GM18909 (cell line): Measurements from ENCODE around the gene DNAJC1.
"Not testable (repeated sequence)": the region's sequence is repeated elsewhere in the genome, so short reads cannot be mapped to it uniquely, and the experiment has no call there.

Experiments
- ATAC-seq: cut with Tn5 transposase; IDR thresholded peaks from one replicate; pipeline ENCODE4 v1.9.1; 2021; ENCODE audit warnings: mild to moderate bottlenecking; ENCODE audit not compliant: unreplicated experiment, poor library complexity

DNAJC1 gene

DNA sequence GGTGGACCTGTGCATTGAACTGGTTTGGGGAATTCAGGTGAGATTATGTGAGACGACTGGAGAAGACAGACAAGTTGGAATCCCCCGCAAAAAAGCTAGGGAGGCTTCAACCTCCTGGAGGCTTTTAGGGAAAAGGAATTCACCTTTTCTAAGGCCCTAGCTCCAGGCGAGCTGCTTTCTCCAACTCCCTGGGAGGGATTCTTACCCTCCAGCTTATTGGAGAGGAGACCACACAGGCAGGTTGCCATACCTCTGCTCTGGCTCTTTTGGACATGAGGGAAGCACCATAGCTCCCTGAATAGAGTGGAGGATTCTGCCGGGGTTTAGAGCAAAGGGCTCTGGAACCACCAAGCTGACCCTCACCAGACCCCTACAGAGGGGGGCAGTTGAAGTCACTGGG is 255.7 kb downstream of the DNAJC1 start:
- no peak for ATAC-seq

GRCh38 chr10:21746118-21746517 is 257.4 kb downstream of the DNAJC1 start:
- ATAC-seq, result no peak

DNA sequence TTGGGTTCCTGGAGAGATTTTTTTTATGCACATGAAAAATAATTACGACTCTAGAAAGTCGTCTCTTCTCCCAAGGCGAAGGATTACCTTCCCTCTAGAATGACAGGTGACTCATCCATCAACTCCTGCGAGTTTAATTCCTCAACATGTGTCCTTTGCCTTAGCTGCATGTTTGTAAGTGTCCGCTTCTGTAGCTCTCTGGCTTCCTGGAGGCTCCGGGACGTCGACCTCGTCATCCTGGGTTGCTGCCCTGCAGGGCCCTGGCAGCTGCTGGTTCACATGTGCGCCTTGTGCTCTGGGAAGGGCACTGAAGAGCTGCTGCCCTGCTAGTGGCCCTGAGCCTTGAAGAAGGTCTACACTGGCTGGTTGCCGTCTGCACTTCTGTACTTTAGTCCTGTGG is 259.3 kb downstream of the DNAJC1 start:
- no peak for ATAC-seq

DNA sequence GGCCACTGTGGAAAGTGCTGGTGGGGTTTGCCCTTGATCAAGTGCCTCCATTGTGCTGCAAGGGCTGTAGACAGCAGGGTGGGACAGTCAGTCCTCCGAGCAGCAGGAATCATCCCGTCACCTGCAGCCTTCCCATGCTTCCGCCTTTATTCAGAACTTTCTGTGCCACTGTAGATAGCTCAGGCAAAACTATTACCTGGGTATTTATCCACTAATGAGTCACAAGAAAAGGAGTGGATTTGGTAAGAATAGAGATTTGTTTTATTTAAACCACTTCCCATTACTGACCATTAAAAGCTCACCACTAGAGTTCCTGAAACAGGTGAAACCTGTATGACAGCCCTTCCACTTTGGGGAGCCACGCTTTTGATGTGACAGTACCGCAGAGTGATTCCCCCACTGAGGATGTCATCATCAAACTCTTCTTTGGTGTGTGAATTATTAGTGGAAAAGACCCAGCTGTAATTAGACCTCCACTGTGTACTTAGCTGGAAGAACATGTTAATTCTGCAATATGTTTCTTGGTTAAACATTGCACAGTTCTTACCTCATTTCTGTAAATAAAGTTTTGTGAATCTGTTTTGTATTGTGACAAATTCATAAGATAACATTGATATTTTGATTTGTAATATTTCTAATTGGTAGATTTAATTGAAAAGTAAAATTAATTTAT is 260.7 kb downstream of the DNAJC1 start:
- ATAC-seq, result no peak

- ATAC-seq, result no peak
Measured at GRCh38 chr10:21740989-21741388, 262.5 kb downstream of the DNAJC1 start.

DNA sequence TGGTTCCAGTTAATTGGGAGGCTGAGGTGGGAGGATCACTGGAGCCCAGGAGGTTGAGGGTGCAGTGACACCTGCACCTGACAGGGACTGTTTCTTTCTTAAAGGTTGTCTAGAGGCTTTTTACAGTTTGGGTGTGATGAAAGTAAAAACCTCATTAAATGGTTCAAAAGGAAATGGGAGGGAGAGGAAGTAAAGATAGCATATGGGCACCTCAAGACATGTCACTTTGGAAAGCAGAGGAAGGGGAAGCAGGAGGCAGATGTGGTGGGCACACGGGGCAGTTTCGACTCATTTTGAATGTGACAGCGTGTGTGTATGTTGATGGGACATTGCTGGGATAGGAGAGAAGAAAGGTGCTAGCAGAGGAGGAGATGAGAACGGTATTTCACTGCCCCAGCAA is 266.4 kb downstream of the DNAJC1 start:
- no peak for ATAC-seq

- no peak for ATAC-seq
Measured at GRCh38 chr10:21733710-21734109, 269.8 kb downstream of the DNAJC1 start.

DNA sequence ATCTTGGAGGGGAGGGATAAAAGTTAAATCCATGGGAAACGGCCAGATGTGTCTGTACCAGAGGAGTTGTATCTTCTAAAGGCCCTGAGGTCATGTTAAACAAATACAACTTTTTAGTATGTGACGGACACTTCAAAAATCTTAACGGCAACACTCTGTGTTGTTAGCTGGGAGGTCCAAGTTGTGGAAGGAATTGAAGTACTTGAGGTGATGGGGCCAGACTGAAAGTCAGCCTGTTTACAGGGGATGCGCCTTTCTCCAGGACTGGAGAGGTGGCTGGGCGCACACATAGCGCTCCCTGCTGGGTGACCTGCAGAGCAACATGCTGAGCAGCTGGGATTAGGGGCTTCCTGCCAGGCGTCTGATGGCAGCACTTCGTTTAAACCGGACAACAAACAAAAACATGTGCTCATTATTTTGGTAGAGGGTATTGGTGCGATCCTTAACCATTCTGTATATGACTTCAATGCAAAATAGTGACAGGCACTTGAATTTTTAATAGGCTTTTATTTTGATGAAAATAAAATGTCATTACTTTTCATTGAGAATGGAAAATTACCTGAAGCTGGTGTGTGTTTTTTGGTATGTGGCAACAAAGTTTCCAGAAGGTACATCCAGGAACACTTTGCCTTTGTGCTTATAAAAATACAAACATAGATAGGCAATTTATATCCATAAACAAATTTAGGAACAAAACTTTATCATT is 271.3 kb downstream of the DNAJC1 start:
- peak; percentile 91 for ATAC-seq

DNA sequence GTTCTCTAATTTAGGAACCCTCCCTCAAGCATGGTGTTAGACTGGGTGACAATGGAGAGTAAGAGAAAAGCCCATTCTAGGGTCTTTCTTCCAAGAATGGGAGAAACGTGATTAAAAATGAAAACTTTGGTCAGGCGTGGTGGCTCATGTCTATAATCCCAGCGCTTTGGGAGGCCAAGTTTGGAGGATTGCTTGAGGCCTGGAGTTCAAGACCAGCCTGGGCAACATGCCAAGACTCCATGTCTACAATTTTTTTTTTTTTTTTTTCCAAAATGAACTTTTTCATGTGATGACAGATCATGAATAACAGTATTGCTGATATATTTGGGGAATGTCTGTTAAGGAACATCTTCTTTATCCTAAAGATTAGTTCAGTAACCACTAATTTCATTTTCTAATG is 274.9 kb downstream of the DNAJC1 start:
- no peak for ATAC-seq

DNA sequence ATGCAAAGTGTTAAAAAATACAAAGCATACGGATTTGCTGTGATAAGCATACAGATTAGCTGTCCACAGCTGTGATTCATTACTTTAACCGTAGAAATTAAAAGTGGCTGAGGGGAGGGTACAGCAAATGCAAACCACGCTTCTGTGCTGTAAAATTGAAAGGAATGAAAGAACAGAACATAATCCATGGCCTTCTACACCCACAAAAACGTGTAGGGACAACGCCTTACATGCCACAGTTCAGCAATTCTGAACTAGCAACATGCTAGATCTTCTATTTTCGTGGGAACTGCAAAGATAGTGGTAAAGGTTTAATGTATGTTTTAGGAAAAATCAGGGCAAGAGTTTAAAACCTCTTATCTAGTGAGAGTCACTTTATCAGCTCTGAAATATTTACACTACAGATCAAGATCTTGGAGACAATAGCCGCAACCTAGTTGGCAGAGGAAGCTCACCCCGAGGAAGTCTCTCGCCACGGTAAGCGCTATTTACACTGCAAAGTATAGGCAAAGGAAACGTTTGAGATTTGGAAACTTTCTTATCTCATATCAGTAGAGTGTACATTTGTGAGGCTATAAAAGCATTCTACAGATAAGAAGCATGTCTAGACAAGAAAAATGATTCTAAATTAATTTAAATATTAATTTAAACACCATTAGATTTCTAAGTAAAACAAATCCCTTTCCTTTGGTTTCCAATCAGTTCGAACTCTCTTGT is 275.9 kb downstream of the DNAJC1 start:
- ATAC-seq, result no peak

GRCh38 chr10:21726601-21727225 is 276.8 kb downstream of the DNAJC1 start:
- no peak for ATAC-seq

GRCh38 chr10:21724687-21725367 is 278.7 kb downstream of the DNAJC1 start:
- ATAC-seq, result peak; percentile 94

DNA sequence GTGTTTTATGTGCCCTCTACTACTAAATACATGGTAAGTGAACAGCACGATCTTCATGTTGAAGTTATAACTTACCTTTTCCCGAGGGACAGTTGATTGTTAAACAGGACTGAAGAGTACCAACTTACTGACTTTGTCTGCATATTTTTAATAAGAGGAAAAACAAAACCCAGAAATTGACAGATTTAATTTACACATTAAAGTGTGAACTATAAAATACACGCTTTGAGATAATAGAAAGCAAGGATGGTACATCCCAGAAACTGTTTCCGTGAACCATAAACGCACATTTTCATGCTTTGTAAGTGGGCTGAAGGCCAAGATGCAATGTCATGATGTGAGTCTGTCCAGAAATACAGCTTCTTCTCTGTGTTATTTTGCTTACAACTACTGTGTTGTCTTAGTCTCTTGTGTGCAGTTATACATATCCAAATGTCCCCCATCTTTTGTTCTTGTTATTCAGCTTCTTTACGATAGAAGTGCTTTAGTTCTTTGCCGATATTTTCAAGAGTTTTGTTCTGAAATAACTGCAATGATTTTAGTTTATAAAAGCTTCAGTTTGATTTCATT is 279.4 kb downstream of the DNAJC1 start:
- no peak for ATAC-seq

DNA sequence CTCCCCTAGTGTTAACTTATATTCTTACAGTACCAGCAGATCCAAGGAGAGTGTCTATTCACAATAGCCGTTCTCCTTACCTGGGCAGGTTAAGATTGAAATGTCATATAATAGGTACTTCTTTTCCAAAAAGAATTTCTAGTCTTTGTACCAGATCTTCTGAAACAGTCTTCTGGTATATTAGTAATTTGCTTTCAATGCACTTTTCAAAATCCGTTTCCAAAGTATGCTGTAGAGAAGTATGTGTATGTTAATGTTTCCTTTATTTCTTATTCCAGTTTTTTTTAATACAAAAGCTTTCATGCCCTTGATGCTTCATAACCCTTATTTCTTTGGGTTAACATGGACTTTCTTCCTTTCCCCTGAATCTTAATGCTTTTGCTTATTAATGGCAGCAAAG is 281.3 kb downstream of the DNAJC1 start:
- ATAC-seq, result no peak

- no peak for ATAC-seq
Measured at GRCh38 chr10:21721000-21721665, 282.4 kb downstream of the DNAJC1 start.

DNA sequence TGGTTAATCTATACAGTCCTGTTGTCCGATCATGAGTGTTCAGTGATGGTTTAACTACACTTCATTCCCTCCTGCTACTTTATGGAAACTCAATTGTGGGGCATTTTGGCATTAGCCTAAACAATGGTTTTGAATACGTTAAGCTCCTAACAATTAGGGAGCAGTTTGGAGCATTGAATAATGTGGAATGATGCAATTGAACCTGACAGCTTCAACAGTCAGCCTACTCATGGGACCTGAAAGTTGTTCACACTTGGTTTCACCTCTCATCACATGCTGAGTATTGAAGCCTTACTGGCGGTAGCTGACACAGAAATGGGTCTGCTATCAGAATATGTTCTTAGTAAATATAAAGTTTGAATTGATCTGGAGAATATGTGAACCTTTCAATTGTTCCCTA is 283.4 kb downstream of the DNAJC1 start:
- no peak for ATAC-seq

DNA sequence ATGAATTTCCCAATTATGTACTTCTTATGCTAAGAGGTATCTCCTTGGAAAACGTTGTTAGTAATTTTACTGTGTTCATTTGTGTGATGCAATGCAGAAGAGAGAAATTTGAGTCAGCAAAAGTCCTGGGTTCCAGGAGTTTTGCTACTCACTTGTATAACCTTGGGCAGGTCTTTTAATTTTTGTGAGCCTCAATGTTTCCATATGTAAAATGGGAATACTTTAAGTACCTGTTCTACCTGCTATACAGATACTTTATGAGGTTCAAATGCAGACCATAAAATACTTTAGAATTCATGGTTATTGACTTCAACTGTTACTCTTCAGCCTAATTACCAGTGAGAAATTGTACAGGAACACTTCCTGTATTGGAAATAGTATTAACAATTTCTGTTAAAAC is 284.0 kb downstream of the DNAJC1 start:
- no peak for ATAC-seq

GRCh38 chr10:21717437-21718054 is 286.0 kb downstream of the DNAJC1 start:
- ATAC-seq, result not testable (repeated sequence)

- ATAC-seq, result no peak
Measured at GRCh38 chr10:21715531-21716195, 287.9 kb downstream of the DNAJC1 start.
